GM19193 (cell line): ENCODE measurements around the gene VPS50.

Experiments used
- POLR2A ChIP-seq: IDR thresholded peaks from 4 replicates; pipeline ENCODE4 v1.6.1; 2011; ENCODE audit not compliant: insufficient read depth, insufficient read length; ENCODE audit errors: extremely low read depth

The VPS50 gene

GRCh38 chr7:93293229-93293628 lies 61.1 kb downstream of the VPS50 start:
- TF ChIP-seq POLR2A: no peak

- no peak for TF ChIP-seq POLR2A
These were observed 66.0 kb downstream of the VPS50 start for GRCh38 chr7:93298206-93298605.

DNA sequence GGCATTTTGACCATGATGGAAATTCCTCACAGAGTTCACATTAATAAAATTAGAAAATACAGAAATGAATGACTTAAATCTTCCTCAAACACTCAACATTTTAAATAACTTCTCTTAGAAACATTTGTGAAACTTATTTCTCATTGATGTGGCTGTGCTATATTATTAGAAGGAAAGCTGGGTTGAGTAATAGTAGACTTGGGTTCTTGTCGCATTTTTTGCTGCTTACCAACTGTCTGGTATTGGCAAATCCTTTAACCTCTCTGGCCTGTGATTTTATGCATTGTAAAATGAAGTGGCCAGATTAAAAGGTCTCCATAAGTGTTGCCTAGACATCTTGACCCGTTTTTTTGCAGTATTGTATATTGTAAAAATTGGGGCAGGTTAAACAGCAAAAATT lies 66.5 kb downstream of the VPS50 start:
- TF ChIP-seq POLR2A: no peak

DNA sequence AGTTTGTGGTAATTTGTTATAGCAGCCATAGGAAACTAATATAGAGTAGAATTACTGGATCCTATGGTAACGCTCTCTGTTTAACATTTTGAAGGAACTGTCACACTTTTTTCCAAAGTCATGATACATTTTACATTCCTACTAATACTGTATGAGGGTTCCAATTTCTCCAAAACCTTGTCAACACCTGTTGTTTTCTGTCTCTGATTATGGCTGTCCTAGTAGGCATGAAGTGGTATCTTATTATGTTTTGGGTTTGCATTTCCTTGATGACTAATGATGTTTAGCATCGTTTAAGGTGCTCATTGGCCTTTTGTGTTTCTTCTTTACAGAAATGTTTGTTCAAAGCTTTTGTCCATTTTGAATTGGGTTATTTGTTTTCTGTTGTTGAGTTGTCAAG lies 69.6 kb downstream of the VPS50 start:
- TF ChIP-seq POLR2A: no peak

- no peak for TF ChIP-seq POLR2A
These were observed 75.0 kb downstream of the VPS50 start for GRCh38 chr7:93307131-93307660.

DNA sequence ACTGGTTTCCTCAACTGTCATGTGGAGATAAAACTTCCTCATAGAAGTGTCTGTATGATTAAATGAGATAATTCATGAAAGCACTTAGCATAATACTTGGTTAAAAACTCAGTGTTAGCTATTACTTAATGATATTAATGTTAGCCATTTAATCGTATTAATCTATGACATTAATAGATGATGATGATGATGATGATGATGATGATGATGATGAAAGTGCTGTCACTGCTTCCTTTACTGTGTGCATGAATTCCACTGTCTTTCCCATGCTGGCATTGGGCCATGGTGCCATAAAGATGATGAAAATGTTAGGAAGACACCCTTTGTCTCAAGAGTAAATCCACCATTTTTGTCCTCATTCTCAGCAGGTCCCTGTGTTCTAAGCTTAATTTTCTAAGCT lies 75.8 kb downstream of the VPS50 start:
- TF ChIP-seq POLR2A: no peak

GRCh38 chr7:93310346-93310745 lies 78.2 kb downstream of the VPS50 start:
- TF ChIP-seq POLR2A: no peak

DNA sequence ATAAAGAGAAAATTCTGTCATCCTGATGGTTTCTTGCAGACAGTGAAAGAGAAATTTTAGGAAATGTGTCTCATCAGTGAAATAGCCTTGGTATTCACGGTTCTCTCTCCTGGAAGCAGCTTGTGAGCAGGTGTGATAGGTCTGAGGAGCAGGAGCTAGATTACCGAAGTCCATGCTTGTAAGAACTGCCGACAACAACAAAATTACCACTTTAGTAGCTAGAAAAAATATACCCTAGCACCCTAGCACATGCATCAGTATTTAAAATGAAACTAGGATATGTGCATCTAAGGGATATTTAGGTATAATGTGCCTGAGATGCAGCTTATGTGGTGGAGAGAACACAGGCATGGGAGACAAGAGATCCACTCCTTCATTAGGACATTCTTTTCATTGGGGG lies 82.3 kb downstream of the VPS50 start:
- no peak for TF ChIP-seq POLR2A

GRCh38 chr7:93315896-93316295 lies 83.7 kb downstream of the VPS50 start:
- TF ChIP-seq POLR2A: no peak

GRCh38 chr7:93316730-93317129 lies 84.6 kb downstream of the VPS50 start:
- TF ChIP-seq POLR2A: no peak

DNA sequence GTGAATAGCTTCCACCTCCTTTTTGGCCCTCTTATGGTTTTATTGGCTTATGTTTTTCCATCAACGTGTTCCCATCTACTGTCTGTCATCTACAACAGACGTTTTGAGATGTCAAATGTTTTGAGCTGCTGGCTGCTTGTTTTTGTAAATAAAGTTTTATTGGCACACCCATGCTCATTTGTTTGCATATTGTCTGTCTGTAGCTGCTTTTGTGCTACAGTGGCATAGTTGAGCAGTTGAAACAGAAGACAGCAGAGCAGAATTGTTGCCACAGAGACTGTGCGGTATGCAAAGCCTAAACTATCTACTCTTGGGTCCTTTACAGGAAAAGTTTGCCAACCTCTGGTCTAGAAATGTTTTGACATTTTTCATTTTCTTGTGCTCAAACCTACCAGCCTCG lies 88.7 kb downstream of the VPS50 start:
- no peak for TF ChIP-seq POLR2A

DNA sequence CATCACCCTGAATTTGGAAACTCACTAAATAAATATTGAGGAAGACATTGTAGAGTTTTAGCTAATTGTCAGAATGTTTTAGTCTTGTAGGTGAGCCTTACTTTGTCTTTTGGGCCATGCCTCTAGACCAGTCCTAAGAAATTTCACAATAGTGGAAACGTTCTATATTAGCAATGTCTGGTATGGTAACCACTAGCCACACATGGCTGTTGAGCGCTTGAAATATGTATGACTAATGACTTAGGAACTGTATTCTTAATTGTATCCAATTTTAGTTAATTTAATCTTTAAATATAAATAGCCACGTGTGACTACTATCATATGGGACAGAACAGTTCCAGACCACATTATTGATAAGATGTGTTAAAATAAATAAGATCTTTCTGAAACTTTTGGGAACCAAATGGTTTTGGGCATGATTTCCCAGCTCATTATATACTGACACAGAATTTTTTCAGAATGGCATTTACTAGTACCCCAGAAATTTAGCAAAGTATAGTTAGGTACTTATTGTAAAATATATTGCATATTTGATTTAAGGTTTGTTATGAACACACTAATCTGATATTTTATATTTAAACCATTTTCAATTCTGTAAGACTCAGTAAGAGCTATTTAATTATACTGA lies 95.0 kb downstream of the VPS50 start:
- TF ChIP-seq POLR2A: no peak

- no peak for TF ChIP-seq POLR2A
These were observed 99.5 kb downstream of the VPS50 start for GRCh38 chr7:93331706-93332105.

- no peak for TF ChIP-seq POLR2A
These were observed 100.0 kb downstream of the VPS50 start for GRCh38 chr7:93332172-93332571.

DNA sequence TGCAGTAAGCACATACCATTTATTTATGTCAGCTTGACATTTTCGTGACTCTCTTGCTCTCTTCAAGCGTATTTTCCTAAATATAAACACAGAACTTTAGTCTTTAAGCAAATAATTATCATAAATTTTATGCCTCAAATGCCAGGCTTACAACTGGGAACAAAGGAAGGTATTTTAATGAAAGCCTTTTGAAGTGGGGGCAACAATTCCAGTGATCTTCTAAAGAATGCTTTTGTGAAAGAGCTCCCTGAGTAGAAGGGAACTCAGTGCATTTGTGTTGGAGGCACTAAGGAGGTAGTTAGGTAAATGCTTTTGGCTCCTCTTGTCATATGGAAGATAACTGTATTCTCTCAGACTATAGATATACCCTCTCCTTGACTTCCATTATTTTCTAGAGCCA lies 104.9 kb downstream of the VPS50 start:
- no peak for TF ChIP-seq POLR2A

GRCh38 chr7:93350338-93350737 lies 118.2 kb downstream of the VPS50 start:
- no peak for TF ChIP-seq POLR2A

DNA sequence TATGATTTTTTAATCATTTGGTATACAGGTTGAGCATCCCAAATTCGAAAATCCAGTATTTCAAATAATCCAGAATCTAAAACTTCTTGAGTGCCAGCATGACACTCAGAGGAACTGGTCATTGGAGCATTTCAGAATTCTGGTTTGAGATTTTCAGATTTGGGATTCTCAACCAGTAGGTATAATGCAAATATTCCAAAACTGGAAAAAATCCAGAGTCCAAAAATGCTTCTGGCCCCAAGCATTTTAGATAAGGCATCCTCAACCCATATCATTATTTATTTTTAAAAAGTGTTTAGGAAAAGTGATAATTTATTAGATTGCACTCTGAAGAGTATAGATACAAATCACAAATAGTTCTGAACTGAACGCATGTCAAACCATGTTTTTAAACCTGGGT lies 120.7 kb downstream of the VPS50 start:
- no peak for TF ChIP-seq POLR2A
